Measurements from ENCODE around the gene SPC25.
"Not testable (repeated sequence)": the region's sequence is repeated elsewhere in the genome, so short reads cannot be mapped to it uniquely, and the experiment has no call there.

SPC25 gene

GRCh38 chr2:168890006-168890782, at the start of gene SPC25:
SPC25 (minus strand) TSS chr2:168890430; CDS start chr2:168889519, 911 bp downstream.
- peak; percentile 93 for DNase-seq (ENCODE audit: low spot score)

DNA sequence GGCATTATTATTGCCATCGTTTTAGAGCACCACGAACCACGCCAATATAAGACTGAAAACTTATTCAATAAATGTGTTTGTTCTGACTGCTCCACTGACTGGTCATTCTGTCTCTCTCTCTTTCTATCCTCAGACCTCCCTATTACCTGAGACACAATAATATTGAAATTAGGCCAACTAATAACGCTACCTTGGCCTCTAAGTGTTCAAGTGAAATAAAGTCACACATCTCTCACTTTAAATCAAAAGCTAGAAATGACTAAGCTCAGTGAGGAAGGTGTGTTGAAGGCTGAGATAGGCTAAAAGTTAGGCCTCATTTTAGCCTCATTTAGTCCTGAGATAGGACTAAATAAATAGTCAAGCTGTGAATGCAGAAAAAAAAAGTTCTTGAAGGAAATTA, 49.7 kb upstream of the SPC25 start:
- no peak for DNase-seq (ENCODE audit: low spot score)

DNA sequence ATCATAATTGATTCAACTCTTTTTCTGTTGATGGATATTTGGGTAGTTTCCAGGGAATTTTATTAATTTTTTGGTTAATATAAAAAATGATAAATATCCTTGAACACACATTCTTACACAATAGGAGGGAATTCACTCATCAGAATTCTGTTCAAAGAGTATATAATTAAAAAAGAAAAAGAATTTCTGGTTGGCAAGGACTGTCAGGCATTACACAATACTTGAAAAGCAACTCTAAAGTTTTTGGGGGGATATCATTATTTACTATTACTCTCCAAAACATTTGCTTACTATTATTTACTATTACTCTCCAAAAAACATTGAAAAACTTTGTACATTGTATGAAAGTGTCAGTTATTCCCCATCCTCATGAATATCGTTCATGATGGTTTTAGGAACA, 48.8 kb upstream of the SPC25 start:
- DNase-seq (ENCODE audit: low spot score) = no peak

DNA sequence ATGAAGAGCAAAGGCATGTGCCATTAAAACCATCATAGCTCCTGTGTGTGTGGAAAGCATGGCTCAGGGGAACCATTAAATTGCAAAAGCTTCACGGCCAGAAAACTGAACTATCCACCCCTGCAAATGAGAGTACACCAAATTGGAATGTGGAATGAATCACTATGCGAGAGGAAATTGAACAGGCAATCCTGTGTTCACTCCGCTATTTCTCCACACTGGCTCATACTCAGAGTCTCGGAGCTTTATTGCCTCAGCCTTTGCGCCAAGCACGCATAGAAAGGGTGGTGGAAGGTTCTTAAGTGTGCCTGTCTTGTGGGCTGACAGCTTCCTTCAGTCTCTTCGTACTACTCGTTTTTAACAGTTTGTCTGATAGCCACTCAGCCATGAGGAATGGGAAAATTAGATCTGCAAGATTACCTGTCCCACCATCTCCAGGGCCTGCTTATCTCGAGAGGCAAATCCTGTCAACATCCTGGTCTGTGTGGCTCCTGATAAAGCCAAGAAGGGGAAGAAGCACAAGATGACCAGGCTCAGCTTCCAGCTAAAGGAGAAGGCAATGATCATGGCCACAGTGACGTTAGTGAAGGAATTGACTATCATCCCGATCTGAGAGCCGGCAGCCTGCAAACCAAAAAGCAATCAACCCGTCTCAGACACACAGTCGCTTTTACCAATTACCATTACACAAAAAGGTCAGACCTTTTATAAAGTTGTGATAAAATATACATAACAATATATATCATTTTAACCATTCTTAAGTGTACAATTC, 45.8 kb upstream of the SPC25 start:
- DNase-seq (ENCODE audit: low spot score) = no peak

DNA sequence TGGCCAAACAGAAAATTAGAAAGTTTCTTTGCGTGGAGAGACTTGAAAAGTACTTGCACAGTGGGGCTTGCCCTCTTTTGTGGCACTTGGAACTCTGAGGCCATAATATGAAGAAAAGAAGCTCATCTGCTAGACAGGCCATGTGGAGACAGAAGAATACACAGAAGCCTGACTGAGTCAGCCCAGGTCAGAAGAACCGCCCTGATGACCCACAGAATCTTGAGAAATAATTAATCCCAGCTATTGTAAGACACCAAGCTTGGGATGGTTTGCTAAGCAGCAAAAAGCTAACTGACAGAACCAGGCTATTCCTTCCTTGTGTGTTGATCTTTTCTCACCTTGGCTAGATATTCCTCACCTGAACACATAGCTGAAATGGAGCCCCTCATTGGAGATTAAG, 44.6 kb upstream of the SPC25 start:
- DNase-seq (ENCODE audit: low spot score) = no peak

DNA sequence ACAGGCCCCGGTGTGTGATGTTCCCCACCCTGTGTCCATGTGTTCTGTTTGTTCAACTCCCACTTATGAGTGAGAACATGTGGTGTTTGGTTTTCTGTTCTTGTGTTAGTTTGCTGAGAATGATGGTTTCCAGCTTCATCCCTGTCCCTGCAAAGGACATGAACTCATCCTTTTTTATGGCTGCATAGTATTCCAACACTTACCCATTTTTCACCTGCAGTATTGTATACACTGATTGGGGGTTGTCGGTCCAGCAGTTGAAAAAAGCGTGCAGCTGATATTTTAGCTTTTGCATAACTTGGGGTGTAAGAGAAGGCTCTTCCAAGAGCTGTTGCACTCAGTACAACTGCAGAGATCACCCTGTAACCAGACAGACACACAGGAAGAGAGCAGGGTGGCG, 41.9 kb upstream of the SPC25 start:
- DNase-seq (ENCODE audit: low spot score) = not testable (repeated sequence)

GRCh38 chr2:168930242-168930641, 40.0 kb upstream of the SPC25 start:
- no peak for DNase-seq (ENCODE audit: low spot score)

GRCh38 chr2:168929031-168929430, 38.8 kb upstream of the SPC25 start:
- DNase-seq (ENCODE audit: low spot score) = no peak

GRCh38 chr2:168928113-168928831, 38.0 kb upstream of the SPC25 start:
- DNase-seq (ENCODE audit: low spot score) = no peak

- DNase-seq (ENCODE audit: low spot score) = no peak
These were observed 36.6 kb upstream of the SPC25 start for GRCh38 chr2:168926621-168927386.

GRCh38 chr2:168920504-168921157, 30.4 kb upstream of the SPC25 start:
- peak; percentile 17 for DNase-seq (ENCODE audit: low spot score)

- no peak for DNase-seq (ENCODE audit: low spot score)
These were observed 26.1 kb upstream of the SPC25 start for GRCh38 chr2:168916331-168916675.

DNA sequence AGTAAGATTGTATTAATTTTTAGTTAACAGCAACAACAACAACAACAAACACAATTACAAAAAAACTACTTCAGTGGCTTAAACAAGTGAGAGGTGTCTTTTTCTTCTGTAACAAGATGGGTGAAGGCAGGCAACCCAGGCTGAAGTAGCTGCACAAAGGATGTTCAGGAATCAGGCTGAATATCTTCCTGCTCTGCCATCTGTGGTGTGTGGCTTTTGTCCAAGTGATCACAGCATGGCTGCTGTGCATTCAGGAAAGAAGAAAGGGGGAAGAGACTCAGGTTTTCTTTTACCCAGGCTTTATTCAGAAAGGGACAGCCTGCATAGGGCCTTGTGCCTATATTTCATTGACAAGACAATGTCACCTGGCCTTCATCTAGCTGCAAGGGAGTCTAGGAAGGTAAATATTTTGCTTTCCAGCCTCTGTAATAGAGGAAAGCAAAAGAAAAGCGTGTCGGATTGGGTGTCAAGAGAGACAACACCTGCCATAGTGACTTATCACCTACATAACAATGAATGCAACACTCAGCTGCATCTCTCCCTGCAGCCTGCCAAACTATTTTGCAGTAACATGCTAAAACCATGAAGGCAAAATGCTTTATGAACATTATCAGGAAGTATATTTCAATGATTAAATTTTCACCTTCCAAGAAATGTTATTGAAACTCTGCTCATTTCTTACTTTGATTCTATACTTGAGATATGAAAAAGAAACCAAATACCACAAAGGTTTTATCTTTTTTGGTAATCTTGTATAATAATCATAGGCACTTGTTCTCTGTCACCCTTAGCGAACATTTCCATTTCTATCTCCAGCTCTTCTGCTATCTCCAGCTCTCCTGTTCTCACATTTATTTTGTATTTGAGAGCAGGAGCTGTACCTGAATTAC, 25.5 kb upstream of the SPC25 start:
- no peak for DNase-seq (ENCODE audit: low spot score)

GRCh38 chr2:168913495-168913894, 23.3 kb upstream of the SPC25 start:
- DNase-seq (ENCODE audit: low spot score) = no peak

DNA sequence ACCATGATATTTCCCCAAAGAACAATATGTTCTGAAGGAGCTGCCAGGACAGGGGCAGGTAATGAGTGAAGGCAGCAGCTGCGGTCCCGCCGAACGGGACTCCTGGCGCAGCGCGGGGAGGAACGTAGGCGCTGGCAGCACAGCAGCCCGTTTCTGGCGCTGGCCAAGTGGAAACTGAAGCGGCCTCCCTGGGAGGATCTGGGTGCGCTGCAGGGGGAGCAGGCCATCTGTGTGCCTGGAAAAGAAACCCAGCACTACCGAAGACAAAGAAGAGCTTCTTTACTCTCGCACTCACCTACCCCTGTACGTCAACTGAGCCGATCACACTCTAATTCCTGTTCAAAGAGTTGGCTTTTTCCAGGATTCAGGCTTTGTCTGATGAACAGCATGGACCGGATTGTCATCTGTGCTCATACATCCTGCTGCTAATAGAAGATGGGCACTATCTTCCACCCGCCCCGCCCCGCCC, 22.7 kb upstream of the SPC25 start:
- peak; percentile 11 for DNase-seq (ENCODE audit: low spot score)

DNA sequence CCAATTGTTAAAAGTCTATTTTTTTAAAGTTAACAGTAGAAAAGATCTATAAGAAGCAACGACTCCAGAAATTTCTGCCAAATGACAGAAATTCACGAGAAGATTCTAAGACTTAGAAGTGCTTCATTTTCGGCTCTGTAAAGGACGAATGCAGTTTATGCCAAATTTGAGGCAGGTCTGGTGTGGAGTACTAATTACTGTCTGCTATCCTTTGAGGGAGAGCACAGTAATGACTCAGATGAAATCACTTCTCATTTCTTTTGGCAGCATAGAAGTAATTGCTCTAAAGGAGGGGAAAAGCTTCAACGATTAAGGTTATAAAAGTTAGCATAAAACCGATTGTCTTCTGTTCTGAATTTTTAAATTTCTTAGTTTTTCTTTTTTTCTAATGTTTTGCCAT, 22.2 kb upstream of the SPC25 start:
- DNase-seq (ENCODE audit: low spot score) = no peak

- DNase-seq (ENCODE audit: low spot score) = no peak
These were observed 20.1 kb upstream of the SPC25 start for GRCh38 chr2:168910330-168910729.

DNA sequence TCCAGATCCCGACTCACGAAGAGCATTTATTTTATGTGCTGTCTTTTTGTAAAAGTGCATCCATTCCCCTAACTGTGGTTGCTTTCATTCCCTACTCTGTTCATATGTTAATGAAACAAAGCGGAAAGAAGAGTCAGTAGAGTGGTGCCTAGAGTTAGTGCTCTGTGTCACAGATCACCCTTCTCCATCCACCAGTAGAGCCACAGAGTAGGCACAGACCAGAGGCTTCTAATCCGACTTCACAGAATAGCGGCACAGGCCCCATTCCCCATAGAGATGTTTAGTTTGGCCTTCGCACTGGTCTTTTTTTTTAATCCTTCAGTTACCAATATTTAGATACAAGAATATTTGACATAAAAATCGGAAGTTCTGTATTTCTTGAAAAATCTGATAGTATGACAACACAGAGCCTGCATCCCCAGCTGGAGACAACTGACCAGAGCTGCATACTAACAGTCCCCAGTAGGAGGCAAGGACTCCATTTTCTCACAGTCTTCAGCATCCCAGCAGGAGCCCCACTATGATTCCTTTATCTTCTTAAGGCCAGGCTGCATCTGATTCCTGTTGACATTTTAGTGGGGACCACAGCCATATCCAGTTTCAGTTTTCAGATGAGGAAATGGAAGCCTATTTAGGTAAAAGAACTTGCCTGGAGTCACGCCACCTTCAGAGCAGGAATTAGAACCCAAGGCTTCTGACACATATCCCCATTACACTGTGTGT, 17.9 kb upstream of the SPC25 start:
- no peak for DNase-seq (ENCODE audit: low spot score)

DNA sequence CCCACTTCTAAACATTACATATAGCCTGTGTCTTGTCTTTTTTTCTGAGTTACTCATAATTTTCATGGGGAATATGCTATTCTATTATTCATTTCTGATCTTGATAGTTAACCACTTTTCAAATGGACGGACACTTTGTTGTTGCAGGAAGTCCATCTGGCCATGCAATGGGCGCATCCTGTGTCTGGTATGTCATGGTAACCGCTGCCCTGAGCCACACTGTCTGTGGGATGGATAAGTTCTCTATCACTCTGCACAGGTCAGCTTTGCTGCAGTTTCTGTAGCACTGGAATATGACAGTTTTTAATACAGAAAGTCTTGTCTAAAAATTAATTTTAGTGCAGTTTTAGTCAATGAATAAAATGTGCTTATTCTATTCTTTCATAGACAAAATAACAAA, 14.1 kb upstream of the SPC25 start:
- no peak for DNase-seq (ENCODE audit: low spot score)

GRCh38 chr2:168903888-168904287, 13.7 kb upstream of the SPC25 start:
- no peak for DNase-seq (ENCODE audit: low spot score)
